Activated T-cell treated with anti-CD3 and anti-CD28 coated beads for 4 hours (primary cell): ENCODE measurements around the gene AFF1.
A peak's percentile ranks its signal among the peaks of the same experiment; 100 is the strongest.

Experiments
- DNase-seq: peaks from one replicate; pipeline ENCODE4 v3.0.0-alpha.2; 2020

Gene AFF1

GRCh38 chr4:86934771-86935565 is at the start of gene AFF1:
TSS of gene AFF1 (plus strand) at chr4:86935011. CDS start at chr4:86948534, 13,523 bp downstream.
- peak; percentile 68 for DNase-seq

GRCh38 chr4:86890790-86891189 is 44.0 kb upstream of the AFF1 start:
- no peak for DNase-seq

- DNase-seq = peak; percentile 1
Observed at GRCh38 chr4:86891762-86892635, 42.8 kb upstream of the AFF1 start, which contains the start of gene C4orf36. TSS of gene C4orf36 (minus strand) at chr4:86892422. CDS start at chr4:86891520, 902 bp downstream.

GRCh38 chr4:86892636-86892960 is 42.2 kb upstream of the AFF1 start:
- DNase-seq = no peak

GRCh38 chr4:86893136-86893535 is 41.7 kb upstream of the AFF1 start:
- no peak for DNase-seq

- DNase-seq = no peak
Observed at GRCh38 chr4:86894455-86894854, 40.4 kb upstream of the AFF1 start.

GRCh38 chr4:86895692-86896488 is 38.9 kb upstream of the AFF1 start:
- DNase-seq = no peak

- DNase-seq = no peak
Observed at GRCh38 chr4:86896596-86896995, 38.2 kb upstream of the AFF1 start.

- no peak for DNase-seq
Observed at GRCh38 chr4:86898562-86898961, 36.2 kb upstream of the AFF1 start.

- no peak for DNase-seq
Observed at GRCh38 chr4:86901864-86902263, 32.9 kb upstream of the AFF1 start.

GRCh38 chr4:86908251-86908657 is 26.6 kb upstream of the AFF1 start:
- no peak for DNase-seq

- no peak for DNase-seq
Observed at GRCh38 chr4:86909546-86910295, 25.1 kb upstream of the AFF1 start.

GRCh38 chr4:86910369-86910768 is 24.4 kb upstream of the AFF1 start:
- DNase-seq = no peak

GRCh38 chr4:86910820-86911684 is 23.8 kb upstream of the AFF1 start:
- DNase-seq = no peak

- no peak for DNase-seq
Observed at GRCh38 chr4:86916392-86916791, 18.4 kb upstream of the AFF1 start.

GRCh38 chr4:86917212-86918039 is 17.4 kb upstream of the AFF1 start:
- DNase-seq = no peak

- no peak for DNase-seq
Observed at GRCh38 chr4:86918539-86919072, 16.2 kb upstream of the AFF1 start.

GRCh38 chr4:86919561-86920223 is 15.1 kb upstream of the AFF1 start:
- DNase-seq = no peak

- no peak for DNase-seq
Observed at GRCh38 chr4:86921608-86922252, 13.1 kb upstream of the AFF1 start.
